Activated CD4-positive, alpha-beta T cell treated with anti-CD3 and anti-CD28 coated beads, Interleukin-2, amount 50 U/mL, for 48 hours (primary cell): ENCODE data around the gene PRR20G.
"Not testable (repeated sequence)": the region's sequence is repeated elsewhere in the genome, so short reads cannot be mapped to it uniquely, and the experiment has no call there.

Experiments
- DNase-seq, 2 experiments: peaks; one replicate each; pipeline ENCODE4 v3.0.0-alpha.2; 2020

PRR20G gene

GRCh38 chr3:127296959-127297358 lies 9.1 kb upstream of the PRR20G start:
- no peak for DNase-seq

- DNase-seq: no peak
Observed at GRCh38 chr3:127296166-127296565, 8.3 kb upstream of the PRR20G start.

- DNase-seq: not testable (repeated sequence)
Observed at GRCh38 chr3:127293650-127294049, 5.8 kb upstream of the PRR20G start.

GRCh38 chr3:127291611-127292010 lies 3.8 kb upstream of the PRR20G start:
- no peak for DNase-seq

GRCh38 chr3:127291114-127291513 lies 3.3 kb upstream of the PRR20G start:
- DNase-seq: no peak

- DNase-seq: peak in 1 of 2 experiments; percentile 4
Observed at GRCh38 chr3:127289706-127290575, 2.1 kb upstream of the PRR20G start.

GRCh38 chr3:127288921-127289705 lies 1.3 kb upstream of the PRR20G start:
- DNase-seq: no peak

- DNase-seq: no peak
Observed at GRCh38 chr3:127288343-127288742, 497 bp upstream of the PRR20G start.

GRCh38 chr3:127286571-127287140 lies 1.2 kb downstream of the PRR20G start:
- no peak for DNase-seq

- DNase-seq: no peak
Observed at GRCh38 chr3:127284258-127284657, 3.6 kb downstream of the PRR20G start.

GRCh38 chr3:127277561-127277960 lies 10.3 kb downstream of the PRR20G start:
- no peak for DNase-seq

GRCh38 chr3:127276995-127277394 lies 10.9 kb downstream of the PRR20G start:
- no peak for DNase-seq

- no peak for DNase-seq
Observed at GRCh38 chr3:127276396-127276795, 11.4 kb downstream of the PRR20G start.

- no peak for DNase-seq
Observed at GRCh38 chr3:127275287-127275781, 12.5 kb downstream of the PRR20G start.

- no peak for DNase-seq
Observed at GRCh38 chr3:127274200-127274760, 13.6 kb downstream of the PRR20G start.

GRCh38 chr3:127273206-127273605 lies 14.6 kb downstream of the PRR20G start:
- no peak for DNase-seq

- DNase-seq: no peak
Observed at GRCh38 chr3:127266186-127266585, 21.7 kb downstream of the PRR20G start.

GRCh38 chr3:127265581-127265981 lies 22.3 kb downstream of the PRR20G start:
- DNase-seq: no peak

- DNase-seq: no peak
Observed at GRCh38 chr3:127264794-127265514, 22.9 kb downstream of the PRR20G start.

GRCh38 chr3:127264292-127264691 lies 23.6 kb downstream of the PRR20G start:
- no peak for DNase-seq

GRCh38 chr3:127263586-127264231 lies 24.1 kb downstream of the PRR20G start:
- DNase-seq: no peak

- DNase-seq: no peak
Observed at GRCh38 chr3:127263037-127263436, 24.8 kb downstream of the PRR20G start.
